ENCODE results near the gene MIGA2.

Gene MIGA2

DNA sequence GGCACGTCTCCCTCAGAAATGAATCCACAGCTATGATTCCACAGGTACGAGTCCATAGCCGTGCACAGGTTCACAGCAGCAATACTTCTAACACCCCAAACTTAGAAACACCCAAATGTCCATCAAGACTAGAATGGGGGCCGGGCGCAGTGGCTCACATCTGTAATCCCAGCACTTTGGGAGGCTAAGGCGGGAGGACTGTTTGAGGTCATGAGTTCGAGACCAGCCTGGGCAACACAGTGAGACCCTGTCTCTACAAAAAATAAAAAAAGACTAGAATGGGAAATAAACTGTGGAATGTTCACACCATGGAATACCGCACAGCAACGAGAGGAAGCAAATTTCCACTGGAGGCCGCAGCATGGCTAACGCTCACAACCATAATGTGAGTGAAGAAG lies 40.2 kb downstream of the MIGA2 start:
- TF ChIP-seq FOXP2 (optimal IDR thresholded peaks at IDR 0.05; ENCODE audit: borderline replicate concordance, extremely low read depth, extremely low read length, insufficient read depth) (no peak), SIN3A (IDR thresholded peaks at IDR 0.05; ENCODE audit: borderline replicate concordance, insufficient read depth, low read length) (no peak), POLR2AphosphoS5 (IDR thresholded peaks at IDR 0.05; ENCODE audit: low read depth, low read length) (no peak)
- TF ChIP-seq, protein P1, sequence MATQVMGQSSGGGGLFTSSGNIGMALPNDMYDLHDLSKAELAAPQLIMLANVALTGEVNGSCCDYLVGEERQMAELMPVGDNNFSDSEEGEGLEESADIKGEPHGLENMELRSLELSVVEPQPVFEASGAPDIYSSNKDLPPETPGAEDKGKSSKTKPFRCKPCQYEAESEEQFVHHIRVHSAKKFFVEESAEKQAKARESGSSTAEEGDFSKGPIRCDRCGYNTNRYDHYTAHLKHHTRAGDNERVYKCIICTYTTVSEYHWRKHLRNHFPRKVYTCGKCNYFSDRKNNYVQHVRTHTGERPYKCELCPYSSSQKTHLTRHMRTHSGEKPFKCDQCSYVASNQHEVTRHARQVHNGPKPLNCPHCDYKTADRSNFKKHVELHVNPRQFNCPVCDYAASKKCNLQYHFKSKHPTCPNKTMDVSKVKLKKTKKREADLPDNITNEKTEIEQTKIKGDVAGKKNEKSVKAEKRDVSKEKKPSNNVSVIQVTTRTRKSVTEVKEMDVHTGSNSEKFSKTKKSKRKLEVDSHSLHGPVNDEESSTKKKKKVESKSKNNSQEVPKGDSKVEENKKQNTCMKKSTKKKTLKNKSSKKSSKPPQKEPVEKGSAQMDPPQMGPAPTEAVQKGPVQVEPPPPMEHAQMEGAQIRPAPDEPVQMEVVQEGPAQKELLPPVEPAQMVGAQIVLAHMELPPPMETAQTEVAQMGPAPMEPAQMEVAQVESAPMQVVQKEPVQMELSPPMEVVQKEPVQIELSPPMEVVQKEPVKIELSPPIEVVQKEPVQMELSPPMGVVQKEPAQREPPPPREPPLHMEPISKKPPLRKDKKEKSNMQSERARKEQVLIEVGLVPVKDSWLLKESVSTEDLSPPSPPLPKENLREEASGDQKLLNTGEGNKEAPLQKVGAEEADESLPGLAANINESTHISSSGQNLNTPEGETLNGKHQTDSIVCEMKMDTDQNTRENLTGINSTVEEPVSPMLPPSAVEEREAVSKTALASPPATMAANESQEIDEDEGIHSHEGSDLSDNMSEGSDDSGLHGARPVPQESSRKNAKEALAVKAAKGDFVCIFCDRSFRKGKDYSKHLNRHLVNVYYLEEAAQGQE (IDR thresholded peaks at IDR 0.05; ENCODE audit: insufficient read depth in 1 of 2, low read depth in 2 of 2, low read length in 2 of 2) = no peak

DNA sequence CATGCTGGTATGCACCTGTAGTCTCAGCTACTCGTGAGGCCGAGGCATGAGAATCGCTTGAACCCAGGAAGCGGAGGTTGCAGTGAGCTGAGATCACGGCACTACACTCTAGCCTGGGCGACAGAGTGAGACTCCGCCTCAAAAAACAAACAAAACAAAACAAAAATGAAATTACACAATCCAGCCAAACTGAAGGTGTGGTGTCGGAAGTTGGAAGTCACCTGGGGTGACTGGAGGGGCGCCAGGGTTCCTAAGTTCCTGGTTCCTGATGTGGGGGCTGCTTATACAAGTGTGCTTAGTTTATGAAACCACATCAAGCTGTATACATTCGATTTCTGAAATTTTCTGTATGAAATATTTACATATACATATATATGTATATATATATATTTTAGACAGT lies 40.8 kb downstream of the MIGA2 start:
- TF ChIP-seq TAF1 (IDR thresholded peaks at IDR 0.05; ENCODE audit: borderline replicate concordance, insufficient read depth, low read length) (no peak), POLR2AphosphoS5 (IDR thresholded peaks at IDR 0.05; ENCODE audit: low read depth, low read length) (no peak), SIN3A (IDR thresholded peaks at IDR 0.05; ENCODE audit: borderline replicate concordance, insufficient read depth, low read length) (no peak), FOXP2 (optimal IDR thresholded peaks at IDR 0.05; ENCODE audit: borderline replicate concordance, extremely low read depth, extremely low read length, insufficient read depth) (no peak)
- TF ChIP-seq, protein P1 (IDR thresholded peaks at IDR 0.05; ENCODE audit: insufficient read depth in 1 of 2, low read depth in 2 of 2, low read length in 2 of 2) = no peak

GRCh38 chr9:129078691-129079503 lies 42.5 kb downstream of the MIGA2 start:
- TF ChIP-seq POLR2AphosphoS5 (IDR thresholded peaks at IDR 0.05; ENCODE audit: low read depth, low read length) = no peak
- no peak for TF ChIP-seq FOXP2 (optimal IDR thresholded peaks at IDR 0.05; ENCODE audit: borderline replicate concordance, extremely low read depth, extremely low read length, insufficient read depth)
- TF ChIP-seq, protein P1 (IDR thresholded peaks at IDR 0.05; ENCODE audit: insufficient read depth in 1 of 2, low read depth in 2 of 2, low read length in 2 of 2) = no peak
- TF ChIP-seq SIN3A (IDR thresholded peaks at IDR 0.05; ENCODE audit: borderline replicate concordance, insufficient read depth, low read length) = no peak
- no peak for TF ChIP-seq TAF1 (IDR thresholded peaks at IDR 0.05; ENCODE audit: borderline replicate concordance, insufficient read depth, low read length)

GRCh38 chr9:129079829-129080228 lies 43.4 kb downstream of the MIGA2 start:
- TF ChIP-seq, protein P1 (IDR thresholded peaks at IDR 0.05; ENCODE audit: insufficient read depth in 1 of 2, low read depth in 2 of 2, low read length in 2 of 2) = no peak
- no peak for TF ChIP-seq FOXP2 (optimal IDR thresholded peaks at IDR 0.05; ENCODE audit: borderline replicate concordance, extremely low read depth, extremely low read length, insufficient read depth)
- TF ChIP-seq TAF1 (IDR thresholded peaks at IDR 0.05; ENCODE audit: borderline replicate concordance, insufficient read depth, low read length) = no peak
- no peak for TF ChIP-seq SIN3A (IDR thresholded peaks at IDR 0.05; ENCODE audit: borderline replicate concordance, insufficient read depth, low read length)
- no peak for TF ChIP-seq POLR2AphosphoS5 (IDR thresholded peaks at IDR 0.05; ENCODE audit: low read depth, low read length)

All from PFSK-1 (cell line).